Pons (tissue), 1 donor: ENCODE results near the gene UVSSA.

ENCODE experiments used
- DNase-seq: peaks from one replicate; pipeline ENCODE4 v3.0.0-alpha.2; 2016; ENCODE audit warnings: low spot score

UVSSA gene

GRCh38 chr4:1348746-1349145 is 1.7 kb downstream of the UVSSA start:
- DNase-seq = no peak

- no peak for DNase-seq
Observed at GRCh38 chr4:1349359-1350168, 2.6 kb downstream of the UVSSA start.

- no peak for DNase-seq
Observed at GRCh38 chr4:1350169-1350520, 3.1 kb downstream of the UVSSA start.

- DNase-seq = peak; percentile 57
Observed at GRCh38 chr4:1351854-1352566, 5.0 kb downstream of the UVSSA start.

GRCh38 chr4:1352567-1352900 is 5.5 kb downstream of the UVSSA start:
- DNase-seq = no peak

- DNase-seq = no peak
Observed at GRCh38 chr4:1353186-1354055, 6.4 kb downstream of the UVSSA start.

GRCh38 chr4:1354136-1354982 is 7.4 kb downstream of the UVSSA start:
- DNase-seq = no peak

- no peak for DNase-seq
Observed at GRCh38 chr4:1354983-1355275, 7.9 kb downstream of the UVSSA start.

- DNase-seq = no peak
Observed at GRCh38 chr4:1355378-1355777, 8.4 kb downstream of the UVSSA start.

- peak; percentile 69 for DNase-seq
Observed at GRCh38 chr4:1356181-1356998, 9.4 kb downstream of the UVSSA start.

GRCh38 chr4:1357356-1358248 is 10.6 kb downstream of the UVSSA start:
- peak; percentile 53 for DNase-seq

- DNase-seq = no peak
Observed at GRCh38 chr4:1358421-1359143, 11.6 kb downstream of the UVSSA start.

- no peak for DNase-seq
Observed at GRCh38 chr4:1359144-1359501, 12.1 kb downstream of the UVSSA start.

- DNase-seq = no peak
Observed at GRCh38 chr4:1359976-1360375, 13.0 kb downstream of the UVSSA start.

GRCh38 chr4:1360423-1361283 is 13.6 kb downstream of the UVSSA start:
- no peak for DNase-seq

GRCh38 chr4:1361431-1361830 is 14.4 kb downstream of the UVSSA start:
- no peak for DNase-seq

- DNase-seq = no peak
Observed at GRCh38 chr4:1362046-1362445, 15.0 kb downstream of the UVSSA start.

- DNase-seq = no peak
Observed at GRCh38 chr4:1362521-1362920, 15.5 kb downstream of the UVSSA start.

GRCh38 chr4:1363513-1363912 is 16.5 kb downstream of the UVSSA start:
- no peak for DNase-seq
